Stimulated activated naive CD8-positive, alpha-beta T cell treated with anti-CD3 and anti-CD28 coated beads, Interleukin-15, amount 100 ng/mL, for 72 hours (primary cell): ENCODE data around the gene SLC5A3.

Experiments used
- ATAC-seq: fragments of 150-1000 bp; cut with Tn5 transposase; 2 replicates; pipeline ENCODE4 v1.10.0; 2021; ENCODE audit warnings: mild to moderate bottlenecking, moderate library complexity
- DNase-seq, 2 donors: peaks; one replicate each; pipeline ENCODE4 v3.0.0; 2021 to 2022
- H3K27ac Mint-ChIP-seq, 2 donors: one replicate each; pipeline ENCODE4 v1.8.0; 2022; ENCODE audit warnings: mild to moderate bottlenecking in 2 of 2, mixed read lengths in 2 of 2, moderate library complexity in 2 of 2
- H3K27me3 Mint-ChIP-seq: one replicate; pipeline ENCODE4 v1.8.0; 2022; ENCODE audit warnings: mixed read lengths
- H3K4me1 Mint-ChIP-seq: one replicate; pipeline ENCODE4 v1.8.0; 2022; ENCODE audit warnings: mild to moderate bottlenecking, mixed read lengths
- H3K4me3 Mint-ChIP-seq, 2 donors: one replicate each; pipeline ENCODE4 v1.8.0; 2022; ENCODE audit warnings: mild to moderate bottlenecking in 2 of 2, mixed read lengths in 2 of 2, moderate library complexity in 1 of 2
- H3K9me3 Mint-ChIP-seq, 2 donors: one replicate each; pipeline ENCODE4 v1.8.0; 2022; ENCODE audit warnings: mixed read lengths in 2 of 2

The SLC5A3 gene

DNA sequence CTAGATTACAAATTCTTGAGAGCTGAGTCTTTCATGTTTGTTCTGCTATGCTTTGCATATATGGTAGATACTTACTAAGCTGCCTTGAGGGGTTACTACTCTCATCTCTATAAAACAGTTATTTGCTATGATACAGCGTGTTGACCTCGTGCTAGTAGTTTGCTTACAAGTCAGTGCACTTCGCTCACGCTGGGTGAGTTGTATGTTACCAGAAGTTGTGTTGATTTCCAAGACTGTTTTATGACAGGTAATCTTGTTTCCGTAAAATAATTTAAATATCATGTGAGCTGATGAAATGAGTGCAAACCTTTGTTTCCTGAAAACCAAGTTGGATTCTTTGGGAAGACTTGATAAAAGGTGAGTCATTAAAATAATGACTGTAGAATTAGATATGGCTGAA is 7.3 kb downstream of the SLC5A3 start:
- no peaks in the 10 kb centered on the region for H3K9me3 Mint-ChIP-seq
- H3K4me1 Mint-ChIP-seq = peaks cover 85% of the 10 kb centered on the region
- H3K27ac Mint-ChIP-seq = peak overlapping the region in 1 of 2 donors; percentile 31
- no peak for ATAC-seq
- no peak for DNase-seq
- no peaks in the 10 kb centered on the region for H3K27me3 Mint-ChIP-seq
- H3K4me3 Mint-ChIP-seq = peak overlapping the region in 1 of 2 donors; percentile 17

DNA sequence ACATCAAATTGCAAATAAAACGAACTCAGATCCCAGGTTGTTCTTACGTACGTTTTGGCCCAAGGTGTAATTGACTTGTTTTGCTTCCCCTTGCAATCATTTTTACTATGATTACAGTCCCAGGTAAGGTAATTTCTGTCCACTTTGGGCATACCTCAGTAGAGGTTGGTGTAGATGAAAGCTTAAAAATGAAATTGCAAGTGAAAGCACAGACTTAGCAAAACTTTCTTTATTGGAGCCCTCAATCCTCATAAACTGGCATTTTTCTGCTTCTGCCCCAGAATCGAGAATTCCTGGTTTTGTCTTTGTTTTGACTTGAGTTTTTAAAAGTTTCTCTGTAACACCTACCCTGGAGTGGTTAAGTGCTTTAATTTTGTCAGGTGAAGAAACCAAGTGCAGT is 9.4 kb downstream of the SLC5A3 start:
- Mint-ChIP-seq H3K4me3 (no peak overlapping the region), H3K27me3 (no peaks in the 10 kb centered on the region), H3K9me3 (no peaks in the 10 kb centered on the region), H3K27ac (no peak overlapping the region), H3K4me1 (peaks cover 65% of the 10 kb centered on the region)
- DNase-seq = no peak
- ATAC-seq = no peak

DNA sequence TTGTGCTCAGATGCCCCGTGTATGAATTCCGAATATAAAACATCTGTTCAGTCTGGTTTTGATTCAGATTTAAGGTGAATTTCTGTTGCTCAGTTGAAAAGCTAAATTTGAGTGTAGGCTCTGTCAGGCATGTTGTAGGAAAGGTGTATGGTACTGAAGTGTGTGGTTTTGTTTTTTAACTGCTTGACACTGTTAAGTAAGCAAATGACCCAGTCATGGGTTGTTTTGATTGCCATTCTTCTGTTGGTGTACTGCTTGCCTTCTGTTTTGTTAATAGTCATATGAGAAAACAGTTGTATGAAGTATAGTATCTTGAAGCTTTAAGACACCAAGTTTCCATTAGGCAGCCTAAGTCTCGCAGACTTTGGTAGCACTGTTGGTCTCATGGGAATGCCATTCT is 10.0 kb downstream of the SLC5A3 start:
- peak overlapping the region in 1 of 2 donors; percentile 41 for H3K27ac Mint-ChIP-seq
- no peak for ATAC-seq
- no peaks in the 10 kb centered on the region for H3K9me3 Mint-ChIP-seq
- H3K4me1 Mint-ChIP-seq = peaks cover 59% of the 10 kb centered on the region
- DNase-seq = no peak
- H3K4me3 Mint-ChIP-seq = peak overlapping the region in 1 of 2 donors; percentile 41
- no peaks in the 10 kb centered on the region for H3K27me3 Mint-ChIP-seq

DNA sequence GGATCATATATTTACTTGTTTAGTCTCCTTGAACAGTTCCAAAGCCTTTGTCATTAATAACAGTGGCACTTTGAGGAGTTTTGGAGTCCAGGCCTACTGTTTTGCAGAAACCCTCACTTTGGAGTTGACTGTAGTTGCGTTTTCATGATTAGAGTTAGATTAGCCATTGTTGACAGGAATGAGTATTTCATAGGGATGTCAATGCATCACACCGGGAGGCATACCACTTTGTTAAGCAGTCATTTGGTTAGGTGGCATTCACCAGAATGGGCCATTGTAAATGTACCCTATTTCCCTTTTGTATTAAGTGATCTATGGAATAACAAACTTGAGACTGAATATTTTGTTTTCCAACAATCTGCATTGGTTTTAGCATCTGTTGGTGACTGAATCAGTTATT is 11.8 kb downstream of the SLC5A3 start:
- no peak overlapping the region for H3K27ac Mint-ChIP-seq
- H3K9me3 Mint-ChIP-seq = no peaks in the 10 kb centered on the region
- ATAC-seq (no peak), DNase-seq (no peak)
- H3K27me3 Mint-ChIP-seq = no peaks in the 10 kb centered on the region
- H3K4me1 Mint-ChIP-seq = peaks cover 41% of the 10 kb centered on the region
- no peak overlapping the region for H3K4me3 Mint-ChIP-seq

DNA sequence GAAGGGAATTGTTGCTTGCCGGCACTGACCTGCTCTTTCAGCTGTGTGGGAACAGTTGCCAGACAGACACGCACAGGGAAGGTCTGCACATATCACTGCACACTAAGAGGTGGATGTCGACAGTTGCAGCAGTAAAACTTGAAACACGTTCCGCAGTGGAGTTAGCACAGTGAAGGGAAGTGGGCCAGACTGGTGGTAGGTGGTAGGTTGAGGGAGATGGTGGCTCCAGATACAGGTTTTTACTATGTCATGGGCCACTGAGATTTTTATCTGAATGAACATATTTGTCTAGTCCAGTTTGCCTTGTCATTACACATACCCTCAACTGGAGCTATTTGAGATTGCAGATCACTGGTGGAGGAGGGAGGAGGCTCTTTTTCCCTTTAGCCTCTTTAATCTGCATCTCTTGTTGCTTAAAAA is 13.5 kb downstream of the SLC5A3 start:
- ATAC-seq (peak; percentile 65), DNase-seq (no peak)
- H3K4me1 Mint-ChIP-seq = peaks cover 35% of the 10 kb centered on the region
- H3K9me3 Mint-ChIP-seq = no peaks in the 10 kb centered on the region
- H3K27ac Mint-ChIP-seq = no peak overlapping the region
- no peaks in the 10 kb centered on the region for H3K27me3 Mint-ChIP-seq
- H3K4me3 Mint-ChIP-seq = no peak overlapping the region

DNA sequence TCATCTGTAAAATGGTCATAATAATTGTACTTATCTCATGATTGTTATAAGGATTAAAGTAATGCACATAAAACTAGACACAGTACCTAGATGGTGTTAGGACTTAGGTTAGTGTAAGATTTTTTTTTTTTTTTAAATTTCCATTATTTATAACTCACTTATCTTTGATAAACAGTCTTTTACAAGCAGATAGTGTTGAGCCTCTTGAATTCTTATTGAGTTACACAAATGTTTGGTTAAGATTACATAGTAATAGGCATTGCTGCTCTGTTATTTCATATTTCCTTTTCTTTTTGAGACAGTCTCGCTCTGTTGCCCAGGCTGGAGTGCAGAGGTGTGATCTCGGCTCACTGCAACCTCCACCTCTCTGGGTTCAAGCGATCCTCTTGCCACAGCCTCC is 15.4 kb downstream of the SLC5A3 start:
- ATAC-seq (no peak), DNase-seq (no peak)
- no peaks in the 10 kb centered on the region for H3K9me3 Mint-ChIP-seq
- H3K27ac Mint-ChIP-seq = peak overlapping the region in 1 of 2 donors; percentile 91
- no peak overlapping the region for H3K4me3 Mint-ChIP-seq
- peaks cover 27% of the 10 kb centered on the region for H3K4me1 Mint-ChIP-seq
- H3K27me3 Mint-ChIP-seq = no peaks in the 10 kb centered on the region

DNA sequence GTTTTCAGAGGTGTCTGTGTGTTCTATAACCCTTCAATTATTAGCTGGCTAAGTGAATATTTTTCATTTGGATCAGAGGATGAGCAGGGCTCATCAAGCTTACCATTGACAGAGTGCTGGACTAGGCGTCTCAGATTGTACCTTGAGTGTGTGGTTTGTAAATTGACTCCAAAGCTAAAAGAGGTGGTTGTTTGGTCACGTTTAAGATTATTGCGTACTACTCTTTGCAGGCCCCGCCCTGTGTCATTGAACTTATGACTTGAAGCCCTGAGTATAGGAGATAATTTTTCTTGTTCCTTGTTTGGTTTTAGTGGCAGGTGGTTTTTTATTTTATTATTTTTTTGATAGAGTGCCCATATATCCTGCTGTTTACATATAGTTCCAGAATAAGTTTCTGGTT is 17.7 kb downstream of the SLC5A3 start:
- Mint-ChIP-seq H3K9me3 (no peaks in the 10 kb centered on the region), H3K27me3 (no peaks in the 10 kb centered on the region), H3K27ac (no peak overlapping the region), H3K4me1 (peaks cover 40% of the 10 kb centered on the region), H3K4me3 (no peak overlapping the region)
- no peak for DNase-seq
- ATAC-seq = no peak

DNA sequence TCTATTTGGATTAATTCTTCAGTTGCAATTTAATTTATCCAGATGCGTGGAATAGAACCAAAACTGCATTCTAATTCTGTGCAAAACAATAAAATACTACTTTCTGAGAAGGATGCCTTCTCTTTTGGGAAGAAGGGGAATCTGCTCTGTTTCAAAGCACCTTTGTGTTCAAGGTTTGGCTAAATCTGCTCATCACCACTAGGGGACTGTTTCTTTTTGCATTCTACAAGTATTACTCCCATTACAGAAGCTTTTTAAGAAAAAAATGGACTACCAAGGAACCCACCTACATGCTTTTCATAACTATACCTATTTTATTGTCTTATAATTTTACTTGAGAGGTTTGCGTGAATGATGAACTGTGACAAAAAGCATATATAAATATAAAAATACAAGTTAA is 18.2 kb downstream of the SLC5A3 start:
- Mint-ChIP-seq H3K4me1 (peaks cover 43% of the 10 kb centered on the region), H3K27ac (no peak overlapping the region), H3K27me3 (no peaks in the 10 kb centered on the region), H3K9me3 (no peaks in the 10 kb centered on the region), H3K4me3 (no peak overlapping the region)
- ATAC-seq (no peak), DNase-seq (no peak)

DNA sequence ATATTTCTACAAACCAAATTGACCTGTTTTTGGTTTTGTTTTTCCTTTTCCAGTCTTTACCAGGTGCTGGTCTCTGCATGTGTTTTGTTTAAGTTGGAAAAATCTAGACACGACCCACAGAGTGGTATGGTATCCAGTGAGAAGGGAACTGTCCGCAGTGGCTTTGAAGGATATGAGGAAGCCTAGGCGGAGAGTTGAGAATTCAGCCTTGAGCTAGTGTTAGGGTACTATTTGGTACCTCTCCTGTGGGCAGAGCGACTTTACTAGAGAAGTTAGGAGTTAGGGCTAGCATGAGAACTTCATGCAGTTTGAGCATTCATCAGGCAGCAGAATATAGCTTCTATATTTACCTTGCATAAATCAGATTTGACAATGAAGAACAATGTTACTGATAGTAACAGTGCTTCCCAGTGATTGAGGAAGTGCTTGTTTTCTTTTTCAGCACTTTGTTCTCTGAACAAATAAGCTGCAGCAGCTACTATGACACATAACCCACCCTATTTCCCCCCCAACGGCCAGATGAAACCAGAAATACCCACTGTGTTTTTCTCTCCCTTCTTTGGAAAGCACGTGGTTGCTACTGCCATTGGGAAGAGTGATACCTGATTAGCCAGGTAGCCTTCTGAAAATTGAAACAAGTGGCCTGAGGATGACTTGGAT is 19.0 kb downstream of the SLC5A3 start:
- H3K27me3 Mint-ChIP-seq = no peaks in the 10 kb centered on the region
- DNase-seq = no peak
- peak; percentile 52 for ATAC-seq
- no peak overlapping the region for H3K4me3 Mint-ChIP-seq
- H3K4me1 Mint-ChIP-seq = peaks cover 50% of the 10 kb centered on the region
- H3K9me3 Mint-ChIP-seq = no peaks in the 10 kb centered on the region
- peak overlapping the region in 1 of 2 donors; percentile 48 for H3K27ac Mint-ChIP-seq

DNA sequence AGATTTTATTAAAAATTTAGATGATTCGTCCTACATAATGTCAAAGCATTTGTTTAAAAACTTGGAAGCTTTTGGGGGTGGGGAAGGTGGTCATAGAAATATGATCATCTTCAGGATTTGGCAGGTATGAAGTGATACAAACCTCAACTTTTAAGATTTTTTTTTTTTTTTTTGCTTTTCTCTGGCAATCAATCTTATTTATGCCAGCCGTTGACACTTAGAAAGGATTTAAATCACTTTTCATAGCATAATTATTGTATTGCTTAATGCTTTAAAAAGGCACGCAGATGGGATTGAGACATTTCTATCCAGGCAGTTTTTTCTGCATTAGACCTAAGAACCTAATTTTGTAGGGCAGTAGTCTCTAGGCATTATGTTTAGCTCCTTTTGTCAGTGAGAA is 19.7 kb downstream of the SLC5A3 start:
- no peaks in the 10 kb centered on the region for H3K27me3 Mint-ChIP-seq
- peaks cover 50% of the 10 kb centered on the region for H3K4me1 Mint-ChIP-seq
- H3K9me3 Mint-ChIP-seq = no peaks in the 10 kb centered on the region
- no peak overlapping the region for H3K27ac Mint-ChIP-seq
- H3K4me3 Mint-ChIP-seq = no peak overlapping the region
- no peak for ATAC-seq
- DNase-seq = no peak

DNA sequence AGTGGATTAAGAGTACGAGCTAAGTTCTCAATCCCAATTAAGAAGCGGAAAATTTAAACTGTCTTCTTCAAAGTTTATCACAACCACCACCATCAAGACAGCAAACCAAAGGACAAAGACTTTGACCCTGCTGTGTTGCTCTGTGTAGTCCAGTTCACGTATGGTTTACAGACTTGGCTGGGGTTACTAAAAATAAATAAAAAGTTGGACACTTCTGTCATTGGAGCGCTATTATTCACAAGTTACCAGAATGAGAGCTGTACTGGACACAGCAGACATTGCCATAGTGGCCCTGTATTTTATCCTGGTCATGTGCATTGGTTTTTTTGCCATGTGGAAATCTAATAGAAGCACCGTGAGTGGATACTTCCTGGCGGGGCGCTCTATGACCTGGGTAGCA is 21.6 kb downstream of the SLC5A3 start:
- Mint-ChIP-seq H3K27me3 (no peaks in the 10 kb centered on the region), H3K4me3 (no peak overlapping the region), H3K27ac (peak overlapping the region in 1 of 2 donors; percentile 57), H3K9me3 (no peaks in the 10 kb centered on the region), H3K4me1 (peaks cover 68% of the 10 kb centered on the region)
- no peak for ATAC-seq
- no peak for DNase-seq

DNA sequence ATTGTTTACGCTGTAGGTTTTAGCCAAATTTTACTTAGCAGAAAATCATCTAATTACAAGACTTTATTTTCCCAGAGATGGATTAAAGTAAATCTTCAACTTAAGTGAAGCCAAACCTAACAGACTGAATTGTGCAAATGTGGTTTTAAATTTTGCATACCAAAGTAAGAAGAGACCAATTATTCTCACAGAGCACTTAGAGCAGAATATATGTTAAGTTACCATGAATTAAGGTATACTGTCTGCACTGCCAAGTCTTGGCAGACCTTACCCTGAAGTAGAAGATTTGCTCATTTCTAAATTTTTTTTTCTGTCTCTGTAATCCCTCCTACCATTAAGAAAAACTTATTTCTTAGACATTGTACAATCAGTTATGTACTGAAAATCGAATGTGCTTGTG is 24.1 kb downstream of the SLC5A3 start:
- DNase-seq (no peak), ATAC-seq (no peak)
- H3K27me3 Mint-ChIP-seq = no peaks in the 10 kb centered on the region
- H3K9me3 Mint-ChIP-seq = no peaks in the 10 kb centered on the region
- H3K27ac Mint-ChIP-seq = no peak overlapping the region
- H3K4me1 Mint-ChIP-seq = peaks cover 76% of the 10 kb centered on the region
- H3K4me3 Mint-ChIP-seq = no peak overlapping the region

DNA sequence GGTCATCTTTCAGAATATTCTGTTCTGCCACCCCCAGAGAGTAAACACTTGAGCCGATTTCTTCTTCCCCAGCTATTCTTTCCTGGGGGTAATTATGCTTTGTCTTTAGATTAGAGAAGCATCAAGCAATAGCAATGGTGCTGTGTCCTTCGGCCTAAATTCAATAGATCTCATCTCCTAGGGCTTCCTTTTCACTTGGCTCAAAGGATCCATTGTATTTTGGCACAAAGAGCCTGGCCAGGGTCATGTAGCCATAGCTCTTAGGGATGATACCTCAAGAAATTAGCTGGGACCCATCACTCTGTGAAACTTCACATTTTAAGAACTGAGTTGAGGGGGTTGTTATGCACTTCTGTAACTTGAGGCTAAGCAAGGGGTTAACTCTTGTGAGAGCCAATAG is 27.0 kb downstream of the SLC5A3 start:
- peaks cover 82% of the 10 kb centered on the region for H3K4me1 Mint-ChIP-seq
- DNase-seq (no peak), ATAC-seq (no peak)
- no peaks in the 10 kb centered on the region for H3K27me3 Mint-ChIP-seq
- no peaks in the 10 kb centered on the region for H3K9me3 Mint-ChIP-seq
- no peak overlapping the region for H3K4me3 Mint-ChIP-seq
- H3K27ac Mint-ChIP-seq = no peak overlapping the region

DNA sequence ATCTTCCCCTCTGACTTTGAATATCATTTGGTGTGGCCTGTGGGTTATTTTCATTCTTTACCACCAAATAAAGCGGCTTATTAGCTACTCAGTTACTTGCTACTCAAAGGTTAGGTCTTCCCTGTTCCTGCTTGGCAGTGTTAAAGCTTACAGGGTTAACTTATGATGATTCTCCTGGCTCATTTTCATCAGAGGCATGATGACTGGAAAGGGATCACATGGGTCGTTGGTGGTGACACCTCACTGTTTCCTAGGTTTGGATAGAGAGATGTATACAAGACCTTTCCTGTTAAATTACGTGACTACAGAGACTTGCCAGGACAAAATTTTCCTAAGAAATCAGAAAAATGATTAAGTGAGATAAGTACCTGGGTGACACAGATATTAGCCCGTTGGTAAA is 27.4 kb downstream of the SLC5A3 start:
- no peak overlapping the region for H3K4me3 Mint-ChIP-seq
- DNase-seq = no peak
- no peaks in the 10 kb centered on the region for H3K9me3 Mint-ChIP-seq
- H3K27me3 Mint-ChIP-seq = no peaks in the 10 kb centered on the region
- no peak overlapping the region for H3K27ac Mint-ChIP-seq
- ATAC-seq = no peak
- H3K4me1 Mint-ChIP-seq = peaks cover 78% of the 10 kb centered on the region

DNA sequence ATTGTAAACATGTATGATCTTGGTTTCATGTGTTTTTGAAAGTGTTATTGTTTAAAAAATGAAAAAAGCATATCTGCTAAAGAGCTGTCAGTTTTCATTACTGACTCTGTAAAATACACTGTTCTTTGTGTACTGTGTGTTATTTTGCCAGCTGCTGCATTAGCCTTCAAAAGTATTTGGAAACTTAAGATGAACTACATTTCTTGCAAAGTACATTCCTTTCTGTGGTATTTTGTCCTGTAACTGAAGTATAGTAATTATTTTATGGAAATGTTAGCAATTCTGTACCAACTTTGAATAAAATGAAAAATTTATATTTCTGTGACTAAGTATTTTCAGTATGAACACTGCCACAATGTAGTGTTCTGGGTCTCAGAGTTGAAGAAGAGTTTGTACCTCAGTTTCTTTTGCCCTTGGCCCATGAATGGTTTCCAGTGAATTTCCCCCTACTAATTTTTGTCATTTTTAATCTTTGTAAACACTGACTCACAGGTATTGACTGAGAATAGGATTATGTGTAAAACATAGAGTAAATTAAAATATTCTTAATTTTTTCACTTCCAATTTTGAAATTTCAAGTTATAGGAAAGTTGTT is 32.7 kb downstream of the SLC5A3 start:
- Mint-ChIP-seq H3K27ac (no peak overlapping the region), H3K27me3 (no peaks in the 10 kb centered on the region), H3K4me3 (no peak overlapping the region), H3K4me1 (peaks cover 57% of the 10 kb centered on the region), H3K9me3 (no peaks in the 10 kb centered on the region)
- ATAC-seq (no peak), DNase-seq (no peak)

DNA sequence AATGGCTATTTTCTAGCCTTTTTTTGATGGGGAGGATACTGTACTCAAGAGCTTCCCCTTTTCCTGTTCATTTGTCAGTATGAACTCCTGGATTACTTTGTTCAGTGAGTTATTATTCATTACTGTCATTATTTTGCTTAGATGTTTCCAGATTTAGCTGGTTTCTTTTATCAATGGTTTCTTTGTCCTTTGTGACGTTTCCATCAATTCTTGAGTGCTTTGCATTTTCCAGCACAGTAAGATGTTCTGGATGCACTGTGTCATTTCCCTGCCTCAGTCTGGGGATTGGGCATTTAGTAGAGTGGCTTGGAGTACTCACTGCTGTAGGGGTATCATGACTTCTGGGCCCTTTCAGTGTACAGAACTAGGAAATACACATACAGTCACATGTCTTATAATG is 34.2 kb downstream of the SLC5A3 start:
- peaks cover 57% of the 10 kb centered on the region for H3K4me1 Mint-ChIP-seq
- no peak for ATAC-seq

DNA sequence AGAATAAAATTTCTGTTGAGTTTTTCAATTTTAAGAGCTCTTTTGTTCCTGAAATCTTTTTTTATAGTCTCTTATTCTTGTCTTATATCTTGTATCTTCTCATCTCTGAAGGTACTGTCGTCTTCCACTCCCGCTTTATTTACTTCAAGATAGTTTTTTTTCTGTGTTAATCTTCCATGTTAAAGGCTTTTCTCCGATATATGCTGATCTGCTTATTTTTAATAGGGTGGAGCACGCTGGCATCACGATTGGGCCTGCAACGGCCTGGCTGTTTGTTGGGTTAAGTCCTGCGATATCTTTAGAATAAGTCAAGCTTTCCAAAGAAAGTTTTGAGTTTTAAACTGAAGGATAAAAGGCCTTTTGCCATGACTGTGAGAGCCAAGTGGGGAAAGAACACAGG is 35.7 kb downstream of the SLC5A3 start:
- no peaks in the 10 kb centered on the region for H3K27me3 Mint-ChIP-seq
- H3K9me3 Mint-ChIP-seq = no peaks in the 10 kb centered on the region
- H3K4me1 Mint-ChIP-seq = peaks cover 57% of the 10 kb centered on the region
- no peak overlapping the region for H3K4me3 Mint-ChIP-seq
- no peak overlapping the region for H3K27ac Mint-ChIP-seq
- no peak for ATAC-seq
- no peak for DNase-seq

More for the DNA sequence above, 34.2 kb downstream of the SLC5A3 start:
- H3K27ac Mint-ChIP-seq = no peak overlapping the region
- no peaks in the 10 kb centered on the region for H3K9me3 Mint-ChIP-seq
- H3K27me3 Mint-ChIP-seq = no peaks in the 10 kb centered on the region
- no peak for DNase-seq
- H3K4me3 Mint-ChIP-seq = no peak overlapping the region
